ENCODE results near the gene COL6A3.
A peak's percentile ranks its signal among the peaks of the same experiment; 100 is the strongest.
"Not testable (repeated sequence)": the region's sequence is repeated elsewhere in the genome, so short reads cannot be mapped to it uniquely, and the experiment has no call there.

Gene COL6A3

DNA sequence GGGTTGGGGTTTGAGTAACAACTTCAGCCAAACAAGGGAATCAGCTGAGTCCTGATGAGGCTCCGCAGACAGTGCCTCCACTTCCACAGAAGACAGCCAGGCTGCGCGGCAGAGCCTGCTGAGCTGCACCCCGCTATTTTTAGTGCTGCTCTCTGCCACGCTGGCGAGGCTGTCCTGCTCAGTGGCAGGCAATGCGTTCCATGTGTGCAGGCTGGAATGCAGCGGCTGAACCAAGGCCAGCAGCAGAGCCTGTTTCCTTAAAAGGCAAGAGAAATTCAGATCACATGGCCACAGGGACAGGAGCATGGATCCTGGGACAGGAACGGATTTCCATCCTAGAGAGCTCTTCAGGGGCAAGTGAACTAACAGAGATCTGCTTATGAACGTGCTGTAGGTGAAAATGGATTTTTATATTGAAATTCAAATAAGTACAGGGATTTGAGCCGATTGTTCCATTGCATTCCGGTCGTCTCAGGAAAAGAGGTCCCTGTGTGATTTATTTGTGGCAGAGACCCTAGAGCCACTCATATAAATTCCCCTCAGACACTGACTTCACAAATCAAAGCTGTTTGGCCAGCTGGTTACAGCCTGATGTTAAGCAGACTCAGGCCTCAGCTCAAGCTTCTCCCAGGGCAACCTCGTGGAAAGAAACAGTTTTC is 98.7 kb downstream of the COL6A3 start:
- no peak for DNase-seq

DNA sequence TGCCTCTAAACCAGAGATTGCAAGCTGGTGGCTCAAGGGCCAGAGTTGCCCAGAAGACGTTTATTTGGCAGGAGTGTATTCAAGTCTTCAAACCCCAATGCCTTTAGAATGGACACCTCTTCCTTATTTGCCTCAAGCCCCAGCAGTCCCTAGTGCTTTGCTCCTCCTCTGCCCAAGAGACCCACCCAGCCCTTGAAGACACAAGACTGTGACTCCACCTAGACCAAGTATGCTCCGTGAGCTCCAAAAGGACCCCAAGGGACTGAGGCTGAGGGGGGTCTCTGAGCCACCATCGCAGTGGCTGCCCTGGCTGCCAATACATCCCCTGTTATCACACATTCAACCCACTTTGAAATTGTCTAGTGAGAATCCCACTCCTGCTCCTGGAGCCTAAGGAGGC is 99.3 kb downstream of the COL6A3 start:
- no peak for DNase-seq

DNA sequence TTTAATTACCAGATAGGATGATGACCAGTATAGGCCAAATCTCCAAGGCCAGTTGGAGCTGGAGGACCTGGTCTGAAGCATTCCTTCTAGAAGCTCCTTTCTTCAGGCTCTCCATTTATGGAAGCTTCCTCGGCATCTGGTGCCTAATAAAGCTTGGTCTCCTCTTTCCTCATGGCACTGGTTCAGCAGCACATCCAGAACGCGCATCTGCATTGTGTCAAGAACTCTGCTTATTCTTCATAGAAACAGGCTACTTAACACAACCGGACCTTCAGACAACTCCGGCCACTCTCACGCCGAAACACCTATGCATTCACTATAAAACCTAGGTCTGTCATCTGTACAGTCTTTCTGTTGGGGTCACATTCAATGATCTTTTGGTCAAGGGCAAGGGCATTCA is 99.8 kb downstream of the COL6A3 start:
- no peak for DNase-seq

DNA sequence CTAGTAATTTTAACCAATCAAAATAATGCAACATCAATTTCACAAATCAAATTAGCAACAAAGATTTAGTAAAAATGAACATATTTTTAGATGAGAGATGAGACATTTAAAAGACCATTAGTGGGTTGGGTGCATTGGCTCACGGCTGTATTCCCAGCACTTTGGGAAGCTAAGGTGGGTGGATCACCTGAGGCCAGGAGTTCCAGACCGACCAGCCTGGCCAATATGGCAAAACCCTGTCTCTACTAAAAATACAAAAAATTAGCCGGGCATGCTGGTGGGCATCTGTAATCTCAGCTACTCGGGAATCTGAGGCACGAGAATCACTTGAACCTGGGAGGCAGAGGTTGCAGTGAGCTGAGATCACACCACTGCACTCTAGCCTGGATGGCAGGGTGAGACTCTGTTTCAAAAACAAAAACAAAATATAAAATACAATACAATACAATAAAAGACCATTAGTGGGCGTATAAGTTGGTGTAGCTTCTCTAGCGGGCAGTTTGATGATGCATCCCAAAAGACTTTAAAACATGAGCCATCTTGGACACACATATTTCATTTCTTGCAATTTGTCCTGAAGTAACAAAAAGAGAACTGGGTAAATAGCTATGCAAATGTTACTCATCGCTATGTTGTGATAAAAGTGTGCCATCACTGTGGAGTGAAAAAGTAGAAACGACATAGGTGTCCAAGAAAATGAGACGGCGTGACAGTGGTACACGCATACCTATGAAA is 101.8 kb downstream of the COL6A3 start:
- no peak for DNase-seq

DNA sequence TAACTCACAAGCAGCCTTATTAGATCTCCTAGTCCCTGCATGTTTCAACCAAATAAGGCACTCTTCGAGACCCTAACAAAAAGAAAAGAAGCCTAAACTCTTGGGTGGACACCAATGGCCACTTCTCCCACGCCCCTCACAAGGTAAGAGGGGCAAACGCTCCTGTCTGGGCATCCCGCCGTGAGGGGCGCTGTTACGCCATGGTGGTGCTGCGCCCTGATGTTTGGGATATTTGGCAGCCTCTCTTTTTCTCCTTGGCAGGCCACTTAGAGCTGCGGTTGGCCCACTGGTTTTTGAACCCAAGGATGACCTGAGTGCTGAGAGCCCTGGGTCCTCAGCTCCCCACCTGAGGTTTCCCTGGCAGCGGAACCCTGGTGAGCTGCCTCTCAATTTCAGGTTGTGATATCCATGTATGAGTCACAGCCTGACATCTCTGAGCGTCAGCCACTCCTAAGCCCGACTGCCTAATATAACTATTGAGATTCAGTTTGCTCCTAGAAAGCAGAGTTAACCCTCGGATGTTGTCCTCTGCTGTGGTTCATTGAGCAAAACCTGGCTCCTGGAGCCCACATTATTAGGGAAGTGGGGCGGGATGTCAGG is 103.3 kb downstream of the COL6A3 start:
- no peak for DNase-seq

DNA sequence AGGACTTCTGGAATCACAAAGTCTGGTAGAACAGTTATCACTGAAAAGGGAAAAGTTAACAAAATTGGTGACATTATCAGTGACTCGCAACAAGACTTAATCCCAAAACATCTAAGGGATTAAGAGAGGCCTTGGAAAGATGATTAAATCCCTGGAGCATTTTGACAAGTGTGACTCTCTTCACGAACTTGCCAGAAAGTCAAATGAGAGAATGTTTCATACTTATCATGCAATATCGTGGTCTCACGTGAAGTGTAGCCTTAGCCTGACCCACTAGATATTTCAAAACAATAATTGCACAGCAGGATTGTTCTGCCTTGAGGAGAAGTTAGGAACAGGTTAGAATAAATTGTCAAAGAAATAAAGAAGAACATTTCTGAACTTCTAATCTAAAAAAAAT is 104.5 kb downstream of the COL6A3 start:
- no peak for DNase-seq

DNA sequence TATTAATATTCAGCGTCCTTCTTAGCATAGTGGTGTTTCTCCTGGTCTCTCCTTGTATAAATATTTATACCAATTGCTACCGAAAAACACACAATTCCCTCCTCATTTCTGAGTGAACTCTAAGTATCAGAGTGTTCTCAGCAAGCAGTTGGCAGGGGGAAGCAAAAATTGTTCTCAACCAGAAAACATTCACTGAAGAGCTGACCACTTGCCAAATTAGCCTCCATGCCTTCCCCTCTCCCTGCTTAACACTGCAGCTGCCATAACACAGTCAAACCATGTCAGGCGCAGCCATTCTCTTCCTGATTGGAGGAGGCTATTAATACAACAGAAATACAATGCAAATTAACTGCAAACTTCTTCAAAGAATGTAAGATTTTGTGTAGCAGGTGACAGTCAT is 105.0 kb downstream of the COL6A3 start:
- no peak for DNase-seq

DNA sequence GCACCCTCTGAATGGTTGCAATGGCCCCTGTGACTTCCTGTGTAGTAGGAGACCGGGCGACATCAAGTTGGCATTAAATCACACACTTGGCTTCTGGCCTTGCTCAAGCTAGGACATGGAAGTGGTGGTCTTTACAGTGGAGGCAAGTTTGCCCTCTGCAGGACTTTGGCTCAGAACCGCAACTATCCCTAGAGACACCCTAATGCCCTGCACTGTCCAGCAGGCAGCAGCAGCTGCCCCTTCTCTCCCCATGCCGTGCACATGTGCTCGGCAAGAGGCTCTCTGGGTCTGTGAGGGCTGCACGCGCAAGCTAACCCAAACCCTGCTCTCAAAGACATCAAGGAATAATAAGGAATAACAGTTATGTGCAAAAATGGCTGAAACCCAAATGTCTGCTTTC is 106.5 kb downstream of the COL6A3 start:
- DNase-seq: no peak

DNA sequence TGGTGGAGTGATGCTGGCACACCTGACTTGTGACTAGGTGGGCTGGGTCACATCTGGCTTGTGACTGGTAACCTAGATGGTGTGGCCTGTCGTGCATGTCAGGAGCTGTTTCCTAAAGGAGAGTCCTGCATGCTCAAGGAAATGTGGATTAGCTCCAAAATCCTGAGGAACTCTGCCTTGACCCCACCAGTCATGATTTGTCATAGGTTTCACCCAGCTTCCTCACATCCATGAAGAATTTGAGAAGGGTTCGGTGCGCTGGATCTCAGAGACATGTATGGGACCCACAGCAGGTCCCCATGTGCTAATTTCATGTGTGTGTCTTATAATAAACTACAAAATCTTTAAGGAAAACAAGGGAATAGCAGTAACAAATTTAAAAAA is 107.2 kb downstream of the COL6A3 start:
- DNase-seq: no peak

DNA sequence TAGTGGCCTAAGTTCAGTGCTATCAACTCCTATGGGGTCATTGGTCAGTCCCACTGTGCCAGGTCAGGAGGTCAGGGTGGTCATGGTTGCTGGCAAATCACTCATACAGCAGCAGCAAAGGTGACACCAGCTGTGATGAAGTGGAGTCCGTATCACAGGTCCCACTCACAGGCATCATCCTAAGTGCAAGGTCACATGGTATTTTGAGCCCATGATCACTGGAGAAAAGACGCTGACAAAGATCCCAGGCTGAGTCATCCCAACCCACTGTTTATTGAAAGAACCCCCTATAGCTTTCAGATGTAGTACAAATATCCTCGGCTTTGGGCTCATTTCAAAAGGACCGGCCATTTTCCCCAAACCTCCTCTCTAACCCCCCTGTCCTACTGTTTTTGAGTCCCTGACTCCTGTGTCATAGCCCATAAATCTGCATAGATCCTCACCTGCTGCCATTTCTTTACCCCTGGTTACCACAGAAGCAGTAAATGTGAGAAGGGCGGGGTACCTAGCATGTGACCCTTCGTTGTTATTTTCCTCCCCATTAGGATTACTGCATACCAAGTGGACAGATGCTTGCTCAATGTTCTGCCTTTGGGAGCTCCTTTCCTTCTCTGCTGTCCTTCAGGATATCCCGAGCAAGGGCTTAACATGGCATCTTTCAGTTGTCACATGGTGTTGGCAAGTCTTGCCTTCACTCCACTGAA is 107.7 kb downstream of the COL6A3 start:
- no peak for DNase-seq

DNA sequence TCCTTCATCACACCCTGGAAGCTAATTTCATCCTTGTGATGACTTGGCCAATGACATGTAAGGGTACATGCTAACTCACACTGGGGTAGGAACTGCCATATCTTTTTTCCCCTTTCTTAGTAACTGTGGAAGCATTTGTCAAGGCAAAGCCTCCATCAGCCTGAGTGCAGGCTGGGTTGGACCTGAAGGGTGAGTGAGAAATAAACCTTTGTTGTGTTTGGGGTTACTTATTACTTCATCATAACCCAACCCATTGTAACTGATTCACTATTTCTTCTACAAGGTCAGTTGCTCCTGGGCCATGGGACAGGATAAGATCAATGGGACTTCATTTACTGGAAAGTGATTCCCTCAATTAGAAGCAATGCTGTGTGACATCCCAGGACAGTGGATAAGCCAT is 108.4 kb downstream of the COL6A3 start:
- DNase-seq: no peak

DNA sequence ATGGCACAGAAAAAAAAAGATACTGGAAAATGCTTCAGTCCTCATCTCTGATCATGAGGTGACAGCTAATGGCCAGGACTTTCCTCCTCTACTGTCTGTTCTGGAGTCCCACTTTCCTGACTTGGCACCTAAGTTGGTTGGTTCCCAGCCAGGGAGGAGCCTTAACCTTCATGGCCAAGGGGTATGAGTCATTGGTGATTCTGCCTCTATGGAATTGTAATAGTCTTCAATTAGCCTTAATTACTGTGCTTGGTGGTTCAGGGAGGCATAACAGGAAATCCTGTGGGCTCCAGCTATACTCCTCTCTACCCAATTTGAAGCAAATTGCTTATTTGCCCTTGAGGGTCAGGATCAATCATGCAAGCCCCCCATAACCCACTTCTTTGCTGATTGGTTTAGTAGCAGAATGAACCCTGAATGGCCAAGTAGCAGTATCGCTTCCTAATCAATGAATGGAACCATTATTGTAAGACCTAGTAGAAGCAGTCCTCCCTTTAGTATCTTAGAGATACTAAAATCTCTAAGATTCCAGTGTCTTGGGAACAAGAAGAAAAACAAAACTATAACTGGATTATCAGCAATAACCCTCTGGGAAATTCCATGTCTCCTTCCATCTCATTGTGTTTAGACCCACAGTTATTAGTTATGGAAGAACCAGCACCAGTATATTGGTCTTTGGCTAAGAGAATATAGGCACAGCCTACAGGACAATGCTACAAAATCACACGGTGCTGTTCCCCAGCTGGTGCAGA is 109.0 kb downstream of the COL6A3 start:
- DNase-seq: no peak

DNA sequence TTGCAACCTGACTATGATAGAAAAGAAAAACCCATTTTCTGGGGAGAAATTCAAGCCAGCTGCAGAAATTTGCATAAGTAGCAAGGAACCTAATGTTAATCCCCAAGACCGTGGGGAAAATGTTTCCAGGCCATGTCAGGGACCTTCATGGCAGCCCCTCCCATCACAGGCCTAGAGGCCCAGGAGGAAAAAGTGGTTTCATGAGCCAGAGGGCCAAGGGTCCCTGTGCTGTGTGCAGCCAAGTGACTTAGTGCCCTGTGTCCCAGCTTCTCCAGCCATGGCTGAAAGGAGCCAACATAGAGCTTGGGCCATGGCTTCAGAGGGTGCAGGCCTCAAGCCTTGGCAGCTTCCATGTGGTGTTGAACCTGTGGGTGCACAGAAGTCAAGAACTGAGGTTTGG is 110.7 kb downstream of the COL6A3 start:
- not testable (repeated sequence) for DNase-seq

DNA sequence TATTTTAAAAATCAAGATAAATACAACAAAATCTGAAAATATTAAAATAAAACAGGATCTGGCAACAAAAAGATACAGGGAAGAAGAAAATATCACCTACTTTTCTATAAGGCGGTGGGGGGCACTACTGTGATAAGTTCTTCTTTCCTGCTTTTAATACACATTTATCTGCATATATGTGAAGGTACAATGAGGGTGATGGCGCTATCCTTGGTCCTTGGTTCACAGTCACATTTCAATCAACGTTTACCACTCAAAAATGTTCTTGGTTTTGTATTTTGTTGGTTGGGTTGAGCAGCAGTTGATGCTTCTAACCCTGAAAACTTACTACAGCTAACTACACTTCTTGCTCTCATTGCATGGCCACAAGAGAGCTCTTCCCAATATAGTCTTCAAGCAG is 112.4 kb downstream of the COL6A3 start:
- DNase-seq: no peak

DNA sequence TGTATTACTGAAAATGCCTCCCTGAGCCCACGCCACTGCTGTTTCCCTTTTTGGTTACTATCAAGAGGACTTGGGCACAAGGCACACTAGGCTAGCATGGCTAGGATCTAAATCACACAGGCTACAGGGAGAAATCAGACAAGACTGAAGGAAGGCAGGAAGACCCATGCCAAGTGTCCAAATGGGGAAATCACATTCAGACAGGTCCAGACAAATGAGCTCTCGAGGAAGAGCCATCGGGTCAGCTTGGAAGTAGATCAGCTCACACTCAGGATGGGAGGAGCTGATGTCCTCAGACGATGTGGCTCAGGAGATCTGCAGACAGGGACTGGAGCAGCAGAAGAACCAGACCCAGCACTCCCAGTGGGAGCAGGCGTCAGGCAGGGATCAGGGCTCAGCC is 113.2 kb downstream of the COL6A3 start:
- DNase-seq: no peak

DNA sequence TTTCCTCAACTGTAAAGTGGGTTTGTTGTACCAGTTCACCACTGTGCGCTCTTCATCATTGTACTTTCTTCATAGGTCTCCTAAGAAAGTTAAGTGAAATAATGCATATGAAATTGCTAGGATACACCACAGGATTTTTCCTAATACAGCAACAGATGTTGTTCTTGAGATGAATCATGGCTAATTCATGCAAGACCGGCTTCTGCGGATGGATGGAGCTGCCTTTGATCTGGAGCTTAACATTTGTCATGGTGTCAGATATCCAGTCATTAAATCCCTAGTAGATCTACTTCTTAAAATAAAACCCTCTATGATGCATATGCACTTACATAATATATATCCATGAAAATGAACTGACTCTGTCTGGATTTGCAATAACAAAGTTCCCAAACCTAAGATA is 114.1 kb downstream of the COL6A3 start:
- DNase-seq: peak; percentile 99

DNA sequence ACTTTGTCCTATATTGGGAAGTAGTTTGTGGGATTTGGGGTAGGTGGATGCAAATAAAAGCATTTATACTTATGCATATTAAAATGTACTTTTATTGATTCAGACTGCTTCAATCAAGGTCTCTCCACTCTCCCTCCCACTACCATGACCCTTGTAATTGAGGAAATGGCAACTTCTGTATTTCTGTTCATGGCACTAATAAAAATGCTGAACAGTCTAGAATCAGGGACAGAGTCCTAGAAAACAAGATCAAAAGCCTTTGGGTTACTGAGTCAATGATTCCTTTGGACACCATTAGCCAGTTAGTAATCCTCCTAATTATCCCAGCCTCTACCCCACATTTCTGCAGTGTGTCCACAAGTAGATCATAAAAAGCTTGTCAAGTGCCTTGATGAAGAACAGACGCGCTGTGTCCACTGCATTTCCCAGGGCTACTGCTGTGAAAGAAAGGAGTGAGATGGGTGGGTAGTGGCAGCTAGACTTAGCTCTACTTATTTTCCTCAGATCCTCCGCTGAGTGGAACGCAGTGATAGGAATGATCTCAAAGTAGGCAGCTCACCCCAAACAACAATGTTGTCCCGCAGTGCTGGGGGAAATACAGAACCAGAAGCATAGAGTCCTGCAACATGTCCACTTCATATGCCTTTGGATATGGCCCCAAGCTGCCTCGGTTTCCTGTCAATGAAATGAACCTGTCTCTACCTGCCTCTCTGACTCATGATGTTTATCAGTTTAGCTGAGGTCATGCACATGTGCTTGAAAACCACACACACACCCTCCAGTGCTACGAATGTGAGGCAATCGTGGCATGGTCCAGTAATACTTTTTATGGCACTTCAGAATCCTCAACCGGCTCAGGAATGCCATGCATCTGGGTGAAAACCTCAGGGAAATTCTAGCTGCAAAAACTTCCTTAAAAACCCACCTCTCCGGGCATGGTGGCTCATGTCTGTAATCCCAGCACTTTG is 115.5 kb downstream of the COL6A3 start:
- peak; percentile 99 for DNase-seq

DNA sequence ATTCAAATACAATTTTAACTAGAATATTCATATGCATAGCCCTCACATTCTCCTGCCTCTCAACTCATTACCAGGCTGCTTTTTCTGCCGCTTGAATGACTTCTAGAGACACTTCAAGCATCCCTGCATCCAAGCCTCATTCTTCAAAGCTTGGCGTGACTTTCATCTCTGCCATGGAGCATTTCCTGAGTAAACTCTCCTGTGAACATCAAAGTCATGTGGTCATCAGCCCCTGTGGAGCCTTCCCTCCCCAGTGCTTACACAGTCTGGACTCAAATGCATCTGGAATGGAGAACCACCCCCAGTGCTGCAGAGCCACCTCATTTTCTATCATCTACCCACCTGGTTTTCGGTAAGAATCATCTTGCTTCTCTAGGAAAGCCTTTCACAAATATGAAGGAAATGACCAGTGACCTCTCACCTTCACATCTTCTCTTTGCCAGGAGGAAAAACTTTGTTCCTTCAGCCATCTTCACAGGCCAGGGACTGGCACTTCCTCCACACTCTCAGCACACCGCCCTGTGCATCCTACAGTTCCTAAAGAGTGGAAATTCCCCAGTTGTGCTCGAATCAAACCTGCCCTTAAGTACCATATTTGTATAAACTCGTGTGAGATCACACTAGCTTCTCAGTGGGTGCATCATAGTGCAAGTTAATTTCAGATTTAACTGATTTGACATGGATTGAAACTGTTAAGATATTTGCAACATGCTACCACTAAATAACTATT is 116.4 kb downstream of the COL6A3 start:
- peak; percentile 98 for DNase-seq

DNA sequence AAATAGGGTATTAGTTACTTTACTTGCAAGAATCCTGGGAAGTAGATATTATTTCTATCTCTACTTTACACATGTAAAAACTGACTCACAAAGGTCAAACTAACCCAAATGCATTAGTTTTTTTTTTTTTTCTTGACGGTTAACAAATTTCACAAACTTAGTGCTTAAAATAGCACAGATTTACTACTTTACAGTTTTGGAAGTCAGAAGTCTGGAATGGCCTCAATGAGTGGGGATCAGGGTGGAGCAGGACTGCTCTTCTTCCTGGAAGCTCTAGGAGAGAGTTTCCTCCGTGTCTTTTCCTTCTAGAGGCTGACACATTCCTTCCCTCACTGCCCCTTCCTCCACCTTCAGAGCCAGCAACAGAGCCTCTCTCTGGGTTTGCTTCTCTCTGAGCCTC is 117.2 kb downstream of the COL6A3 start:
- DNase-seq: peak; percentile 63

DNA sequence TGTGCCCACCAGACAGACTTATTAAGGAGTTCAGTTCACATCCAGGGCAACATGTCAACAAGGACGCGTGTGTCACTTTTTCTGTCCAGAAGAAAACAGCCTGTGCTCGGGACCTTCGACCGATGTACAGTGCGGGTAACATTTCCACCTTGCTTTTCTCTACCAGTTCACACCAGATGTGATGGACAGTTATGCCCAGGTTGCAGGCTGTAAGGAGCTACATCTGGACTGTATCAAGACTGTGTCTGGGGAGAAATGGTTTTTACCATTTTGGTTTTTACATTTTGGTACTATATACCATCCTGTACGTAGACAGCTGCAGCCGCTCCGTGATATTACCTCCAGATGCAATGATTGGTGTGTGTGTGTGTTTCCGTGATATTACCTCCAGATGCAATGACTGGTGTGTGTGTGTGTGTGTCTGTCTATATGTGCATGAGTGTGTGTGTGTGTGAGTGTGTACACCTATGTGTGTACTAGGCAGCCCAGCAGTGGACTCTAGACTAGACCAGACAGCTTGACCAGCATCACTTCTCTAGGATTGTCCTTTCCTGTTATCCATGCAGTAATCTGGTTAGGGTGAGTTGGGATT is 118.0 kb downstream of the COL6A3 start:
- peak; percentile 43 for DNase-seq

DNA sequence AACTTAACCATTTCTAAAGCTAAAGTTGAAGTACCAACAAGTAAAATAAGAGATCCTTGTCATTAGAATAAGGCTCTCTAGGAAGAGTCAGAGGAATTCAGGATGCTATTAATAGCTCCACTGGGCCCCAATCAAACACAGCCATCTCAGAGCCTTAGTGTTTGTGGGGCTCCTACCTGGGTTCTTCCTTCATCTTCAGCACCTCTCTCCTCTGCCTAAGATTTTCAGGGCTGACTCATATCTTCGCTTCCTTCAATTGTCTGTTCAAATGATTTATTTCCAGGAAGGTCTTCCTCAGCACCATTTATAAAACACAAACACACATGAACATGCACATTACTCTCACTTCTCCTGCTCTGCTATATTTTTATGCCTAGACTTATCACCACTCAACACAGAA is 119.5 kb downstream of the COL6A3 start:
- DNase-seq: no peak

Measured in DMS53 (cell line).